ENCODE results near the gene BACE1-AS.
"Not testable (repeated sequence)": the region's sequence is repeated elsewhere in the genome, so short reads cannot be mapped to it uniquely, and the experiment has no call there.

Gene BACE1-AS

DNA sequence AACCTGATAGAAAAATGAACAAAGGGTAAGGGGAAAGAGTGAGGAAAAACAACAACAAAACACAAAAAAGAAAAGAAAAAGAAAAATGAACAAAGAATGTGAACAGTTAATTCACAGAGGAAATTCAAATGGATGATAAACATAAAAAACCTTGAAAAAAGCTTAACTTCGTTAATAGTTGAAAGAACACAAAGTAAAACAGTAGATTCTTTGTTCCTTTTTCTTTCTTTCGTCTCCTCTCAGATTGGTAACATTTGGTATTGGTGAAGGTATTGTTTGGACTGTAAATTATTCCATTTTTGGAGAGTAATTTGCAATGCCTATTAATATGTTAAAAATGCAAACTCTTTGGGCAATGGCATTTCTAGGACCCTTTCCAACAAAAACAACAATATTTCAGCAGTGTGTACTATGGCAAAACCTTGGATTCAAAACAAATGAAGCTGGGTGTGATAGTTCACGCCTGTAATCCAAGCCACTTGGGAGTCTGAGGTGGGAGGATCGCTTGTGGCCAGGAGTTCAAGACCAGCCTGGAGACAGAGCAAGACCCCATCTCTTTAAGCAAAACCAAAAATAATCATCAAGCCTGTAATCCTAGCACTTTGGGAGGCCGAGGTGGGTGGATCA, 28.2 kb downstream of the BACE1-AS start:
- Histone ChIP-seq H3K36me3 (ENCODE audit: insufficient read depth, low read length) (no peaks in the 10 kb centered on the region), H3K4me3 (ENCODE audit: low read length, poor library complexity, severe bottlenecking) (no peak overlapping the region), H2AFZ (ENCODE audit: low read length) (no peak overlapping the region), H3K9me3 (ENCODE audit: insufficient read depth, low read depth, low read length) (no peaks in the 10 kb centered on the region), H3K9me2 (replicated peaks; ENCODE audit: low read depth, low read length) (no peaks in the 10 kb centered on the region), H3K79me2 (ENCODE audit: insufficient read depth, low read length) (0 out of 2 replicates have a peak, but pooled peaks cover 5% of the 10 kb centered on the region), H3K27me3 (ENCODE audit: insufficient read depth, low read length, poor library complexity, severe bottlenecking) (no peaks in the 10 kb centered on the region), H3K9ac (ENCODE audit: low read depth, low read length, poor library complexity, severe bottlenecking) (no peak overlapping the region), H3K4me2 (ENCODE audit: low read depth, low read length, poor library complexity, severe bottlenecking) (no peak overlapping the region), H3K4me1 (ENCODE audit: insufficient read depth, low read length, poor library complexity, severe bottlenecking) (peaks cover 10% of the 10 kb centered on the region), H4K20me1 (ENCODE audit: insufficient read depth, low read length, poor library complexity, severe bottlenecking) (no peaks in the 10 kb centered on the region), H3F3A (ENCODE audit: low read depth) (no peaks in the 10 kb centered on the region)
- TF ChIP-seq, protein P1, sequence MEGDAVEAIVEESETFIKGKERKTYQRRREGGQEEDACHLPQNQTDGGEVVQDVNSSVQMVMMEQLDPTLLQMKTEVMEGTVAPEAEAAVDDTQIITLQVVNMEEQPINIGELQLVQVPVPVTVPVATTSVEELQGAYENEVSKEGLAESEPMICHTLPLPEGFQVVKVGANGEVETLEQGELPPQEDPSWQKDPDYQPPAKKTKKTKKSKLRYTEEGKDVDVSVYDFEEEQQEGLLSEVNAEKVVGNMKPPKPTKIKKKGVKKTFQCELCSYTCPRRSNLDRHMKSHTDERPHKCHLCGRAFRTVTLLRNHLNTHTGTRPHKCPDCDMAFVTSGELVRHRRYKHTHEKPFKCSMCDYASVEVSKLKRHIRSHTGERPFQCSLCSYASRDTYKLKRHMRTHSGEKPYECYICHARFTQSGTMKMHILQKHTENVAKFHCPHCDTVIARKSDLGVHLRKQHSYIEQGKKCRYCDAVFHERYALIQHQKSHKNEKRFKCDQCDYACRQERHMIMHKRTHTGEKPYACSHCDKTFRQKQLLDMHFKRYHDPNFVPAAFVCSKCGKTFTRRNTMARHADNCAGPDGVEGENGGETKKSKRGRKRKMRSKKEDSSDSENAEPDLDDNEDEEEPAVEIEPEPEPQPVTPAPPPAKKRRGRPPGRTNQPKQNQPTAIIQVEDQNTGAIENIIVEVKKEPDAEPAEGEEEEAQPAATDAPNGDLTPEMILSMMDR (conservative IDR thresholded peaks at IDR 0.05; ENCODE audit: low read length) = no peak
- no peak for TF ChIP-seq EZH2phosphoT487 (IDR thresholded peaks at IDR 0.05; ENCODE audit: borderline replicate concordance)

DNA sequence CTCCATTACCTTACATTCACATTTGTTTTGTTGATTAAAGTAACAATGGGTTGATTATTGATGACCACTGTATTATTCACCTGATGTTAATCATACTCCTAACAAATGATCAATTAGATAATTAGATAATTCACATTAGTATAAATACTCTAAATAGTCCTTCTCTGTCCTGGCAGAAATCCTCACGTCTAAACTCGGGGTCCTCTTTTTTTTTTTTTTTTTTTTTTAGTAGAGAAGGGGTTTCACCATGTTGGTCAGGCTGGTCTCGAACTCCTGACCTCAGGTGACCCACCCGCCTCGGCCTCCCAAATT, 36.1 kb downstream of the BACE1-AS start:
- H3K9me3 ChIP-seq (ENCODE audit: insufficient read depth, low read depth, low read length); H4K20me1 ChIP-seq (ENCODE audit: insufficient read depth, low read length, poor library complexity, severe bottlenecking); H3K79me2 ChIP-seq (ENCODE audit: insufficient read depth, low read length); H3K27me3 ChIP-seq (ENCODE audit: insufficient read depth, low read length, poor library complexity, severe bottlenecking); H3F3A ChIP-seq (ENCODE audit: low read depth); H3K9me2 ChIP-seq (replicated peaks; ENCODE audit: low read depth, low read length); H3K36me3 ChIP-seq (ENCODE audit: insufficient read depth, low read length): not testable (repeated sequence)
- Histone ChIP-seq H3K4me2 (ENCODE audit: low read depth, low read length, poor library complexity, severe bottlenecking) (peak overlapping the region; percentile 99), H3K4me1 (ENCODE audit: insufficient read depth, low read length, poor library complexity, severe bottlenecking) (peaks cover 13% of the 10 kb centered on the region), H3K9ac (ENCODE audit: low read depth, low read length, poor library complexity, severe bottlenecking) (peak overlapping the region; percentile 75), H2AFZ (ENCODE audit: low read length) (peak overlapping the region; percentile 97), H3K4me3 (ENCODE audit: low read length, poor library complexity, severe bottlenecking) (peak overlapping the region; percentile 95)

DNA sequence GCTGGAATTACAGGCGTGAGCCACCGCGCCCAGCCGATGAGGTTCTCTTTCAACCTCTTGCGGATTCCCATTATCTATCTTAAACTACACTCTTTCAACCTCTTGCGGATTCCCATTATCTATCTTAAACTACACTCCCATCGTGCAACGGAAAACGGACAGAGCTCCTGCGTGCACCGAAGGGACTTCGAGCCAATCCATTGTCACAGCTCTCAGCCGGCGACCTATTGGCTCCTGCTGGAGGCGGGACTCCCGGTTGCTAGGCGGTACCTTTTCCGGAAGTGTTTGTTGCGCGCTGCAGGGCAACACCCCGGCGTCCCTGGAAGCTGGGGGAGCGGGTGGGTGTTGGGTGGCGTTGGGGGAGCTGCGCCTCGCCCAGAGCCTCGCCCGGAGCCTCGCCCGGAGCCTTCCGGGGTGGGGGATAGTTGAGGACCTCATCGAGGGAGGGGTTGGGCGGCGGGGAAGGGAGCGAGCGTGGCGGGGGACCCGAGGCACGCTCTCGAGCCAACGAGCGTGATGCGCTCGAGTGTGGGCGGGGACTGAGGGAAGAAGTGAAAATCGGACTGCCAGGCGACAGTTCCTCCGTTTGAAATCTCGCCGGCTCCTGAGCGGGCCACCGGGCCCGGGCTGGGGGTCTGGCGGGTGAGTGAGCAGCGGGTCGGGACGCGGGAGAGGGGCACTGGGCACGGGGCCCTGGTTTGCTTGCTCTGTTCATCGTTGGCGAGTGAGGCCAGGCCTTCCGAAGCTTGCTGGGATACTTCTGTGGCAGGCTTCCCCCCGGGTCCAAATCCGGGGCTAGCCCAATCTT, 36.6 kb downstream of the BACE1-AS start, which contains the start of gene CEP164:
TSS of gene CEP164 (plus strand) at position 288 of the 808 bp plus-strand sequence. CDS start 10,733 bp downstream, outside the sequence.
- H3K4me3 ChIP-seq (ENCODE audit: low read length, poor library complexity, severe bottlenecking) = peak within 1 kb of the TSS; percentile 95
- H3K9me2 ChIP-seq (replicated peaks; ENCODE audit: low read depth, low read length) = no peaks in the 10 kb centered on the region
- no peaks in the 10 kb centered on the region for H3F3A ChIP-seq (ENCODE audit: low read depth)
- H2AFZ ChIP-seq (ENCODE audit: low read length) = peak within 1 kb of the TSS; percentile 97
- H3K36me3 ChIP-seq (ENCODE audit: insufficient read depth, low read length) = no peaks in the 10 kb centered on the region
- peaks cover 13% of the 10 kb centered on the region for H3K4me1 ChIP-seq (ENCODE audit: insufficient read depth, low read length, poor library complexity, severe bottlenecking)
- no peaks in the 10 kb centered on the region for H4K20me1 ChIP-seq (ENCODE audit: insufficient read depth, low read length, poor library complexity, severe bottlenecking)
- no peak for TF ChIP-seq EZH2phosphoT487 (IDR thresholded peaks at IDR 0.05; ENCODE audit: borderline replicate concordance)
- TF ChIP-seq, protein P1 (conservative IDR thresholded peaks at IDR 0.05; ENCODE audit: low read length) = no peak
- H3K4me2 ChIP-seq (ENCODE audit: low read depth, low read length, poor library complexity, severe bottlenecking) = peak within 1 kb of the TSS; percentile 99
- no peaks in the 10 kb centered on the region for H3K27me3 ChIP-seq (ENCODE audit: insufficient read depth, low read length, poor library complexity, severe bottlenecking)
- H3K9me3 ChIP-seq (ENCODE audit: insufficient read depth, low read depth, low read length) = no peaks in the 10 kb centered on the region
- H3K79me2 ChIP-seq (ENCODE audit: insufficient read depth, low read length) = 0 out of 2 replicates have a peak, but pooled peaks cover 4% of the 10 kb centered on the region
- peak within 1 kb of the TSS; percentile 75 for H3K9ac ChIP-seq (ENCODE audit: low read depth, low read length, poor library complexity, severe bottlenecking)
